Measurements from ENCODE around the gene ERC2. TPM values are rescaled to one million over a fixed set of nuclear protein-coding genes. Genes with fewer than 3 reads are reported as not detected.

The ERC2 gene
- total RNA-seq, 1 donor from 2014 or later = 0.65 TPM

- Mint-ChIP-seq H3K36me3 (ENCODE audit: low read depth) (no peaks in the 10 kb centered on the region), H3K4me3 (ENCODE audit: unreplicated experiment) (no peak overlapping the region), H3K4me1 (ENCODE audit: low read depth) (peaks cover 9% of the 10 kb centered on the region), H3K27me3 (ENCODE audit: low read depth) (peaks cover 33% of the 10 kb centered on the region), H3K27ac (ENCODE audit: unreplicated experiment) (no peak overlapping the region), H3K9me3 (ENCODE audit: low read depth) (no peaks in the 10 kb centered on the region)
- DNase-seq (ENCODE audit: low spot score) = no peak
- TF ChIP-seq CTCF (IDR thresholded peaks at IDR 0.05) = no peak
Measured at GRCh38 chr3:56471771-56472170, 3.5 kb upstream of the ERC2 start.

GRCh38 chr3:56469141-56469540 is 874 bp upstream of the ERC2 start:
- Mint-ChIP-seq H3K27ac (ENCODE audit: unreplicated experiment) (no peak overlapping the region), H3K4me1 (ENCODE audit: low read depth) (peaks cover 11% of the 10 kb centered on the region), H3K36me3 (ENCODE audit: low read depth) (no peaks in the 10 kb centered on the region), H3K27me3 (ENCODE audit: low read depth) (peaks cover 26% of the 10 kb centered on the region), H3K4me3 (ENCODE audit: unreplicated experiment) (peak overlapping the region; percentile 33), H3K9me3 (ENCODE audit: low read depth) (no peaks in the 10 kb centered on the region)
- DNase-seq (ENCODE audit: low spot score) = no peak
- no peak for TF ChIP-seq CTCF (IDR thresholded peaks at IDR 0.05)

- Mint-ChIP-seq H3K36me3 (ENCODE audit: low read depth) (no peaks in the 10 kb centered on the region), H3K27ac (ENCODE audit: unreplicated experiment) (no peak overlapping the region), H3K4me1 (ENCODE audit: low read depth) (peaks cover 11% of the 10 kb centered on the region), H3K27me3 (ENCODE audit: low read depth) (peaks cover 22% of the 10 kb centered on the region), H3K9me3 (ENCODE audit: low read depth) (no peaks in the 10 kb centered on the region), H3K4me3 (ENCODE audit: unreplicated experiment) (peak overlapping the region; percentile 86)
- no peak for DNase-seq (ENCODE audit: low spot score)
- no peak for TF ChIP-seq CTCF (IDR thresholded peaks at IDR 0.05)
Measured at GRCh38 chr3:56467801-56468183, 475 bp downstream of the ERC2 start.

- Mint-ChIP-seq H3K4me1 (ENCODE audit: low read depth) (peaks cover 11% of the 10 kb centered on the region), H3K27me3 (ENCODE audit: low read depth) (peaks cover 20% of the 10 kb centered on the region), H3K27ac (ENCODE audit: unreplicated experiment) (no peak overlapping the region), H3K36me3 (ENCODE audit: low read depth) (no peaks in the 10 kb centered on the region), H3K4me3 (ENCODE audit: unreplicated experiment) (peak overlapping the region; percentile 86), H3K9me3 (ENCODE audit: low read depth) (no peaks in the 10 kb centered on the region)
- DNase-seq (ENCODE audit: low spot score) = no peak
- no peak for TF ChIP-seq CTCF (IDR thresholded peaks at IDR 0.05)
Measured at GRCh38 chr3:56467108-56467507, 1.2 kb downstream of the ERC2 start.

- Mint-ChIP-seq H3K27ac (ENCODE audit: unreplicated experiment) (no peak overlapping the region), H3K9me3 (ENCODE audit: low read depth) (no peaks in the 10 kb centered on the region), H3K4me3 (ENCODE audit: unreplicated experiment) (no peak overlapping the region), H3K4me1 (ENCODE audit: low read depth) (no peaks in the 10 kb centered on the region), H3K27me3 (ENCODE audit: low read depth) (peaks cover 28% of the 10 kb centered on the region), H3K36me3 (ENCODE audit: low read depth) (no peaks in the 10 kb centered on the region)
- no peak for TF ChIP-seq CTCF (IDR thresholded peaks at IDR 0.05)
- no peak for DNase-seq (ENCODE audit: low spot score)
Measured at GRCh38 chr3:56459719-56460118, 8.5 kb downstream of the ERC2 start.

Measured in chondrocyte (in vitro differentiated cells).